HEK293 (cell line): ENCODE data around the gene JPH3.

ENCODE experiments used
- CTCF ChIA-PET: fragments of 350-600 bp; formaldehyde crosslinking; extraction: SDS; loops from one replicate; lab custom pipeline; 2021; ENCODE audit warnings: antibody characterized with exemption; lab: Yijun Ruan, JAX
- POLR2A ChIA-PET: fragments of 300-600 bp; formaldehyde crosslinking; extraction: SDS; loops from one replicate; lab custom pipeline; 2020; ENCODE audit warnings: antibody characterized with exemption, inconsistent platforms; lab: Yijun Ruan, JAX
- H3K27ac ChIP-seq: fragments of 200-500 bp; sonication (Bioruptor generic); 2 replicates; pipeline ENCODE4 v1.5.1; 2014; ENCODE audit warnings: low read depth, low read length, control low read depth, inconsistent platforms; ENCODE audit errors: extremely low read depth
- H3K36me3 ChIP-seq, 2 experiments: fragments of 200-500 bp in 1 of 2; sonication (Bioruptor generic) in 1 of 2; 1 replicate in 1 of 2; 2 replicates in 1 of 2; pipeline ENCODE4 v1.5.1; 2014 to 2017; ENCODE audit warnings: inconsistent platforms in 2 of 2, low read length in 2 of 2; ENCODE audit not compliant: control insufficient read depth in 2 of 2, insufficient read depth in 1 of 2
- H3K4me1 ChIP-seq: fragments of 200-500 bp; sonication (Bioruptor generic); 2 replicates; pipeline ENCODE4 v1.5.1; 2014; ENCODE audit warnings: mild to moderate bottlenecking, low read length, inconsistent platforms; ENCODE audit not compliant: control insufficient read depth, insufficient read depth
- H3K4me3 ChIP-seq: 2 replicates; pipeline ENCODE4 v1.5.1; 2011; ENCODE audit warnings: low read depth, mild to moderate bottlenecking, control low read depth, low read length, moderate library complexity
- H3K9me3 ChIP-seq: fragments of 200-500 bp; sonication (Bioruptor generic); 2 replicates; pipeline ENCODE4 v1.5.1; 2014; ENCODE audit warnings: low read depth, low read length, inconsistent platforms; ENCODE audit not compliant: control insufficient read depth, insufficient read depth
- EGR2 ChIP-seq: fragments of 450-650 bp; formaldehyde crosslinking; IDR thresholded peaks from 2 replicates; pipeline ENCODE4 v1.5.1; 2016; ENCODE audit warnings: low read depth, missing biosample characterization, missing genetic modification characterization
- GLIS1 ChIP-seq: fragments of 450-650 bp; formaldehyde crosslinking; IDR thresholded peaks from 2 replicates; pipeline ENCODE4 v1.5.1; 2016; ENCODE audit warnings: missing biosample characterization, missing genetic modification characterization
- GLIS2 ChIP-seq: fragments of 450-650 bp; formaldehyde crosslinking; IDR thresholded peaks from 2 replicates; pipeline ENCODE4 v1.5.1; 2016; ENCODE audit warnings: missing biosample characterization, missing genetic modification characterization
- KLF1 ChIP-seq: fragments of 450-650 bp; formaldehyde crosslinking; IDR thresholded peaks from 2 replicates; pipeline ENCODE4 v1.5.1; 2016; ENCODE audit warnings: missing biosample characterization, missing genetic modification characterization
- OSR2 ChIP-seq: fragments of 450-650 bp; formaldehyde crosslinking; IDR thresholded peaks from 2 replicates; pipeline ENCODE4 v1.5.1; 2016; ENCODE audit warnings: missing biosample characterization, missing genetic modification characterization
- PATZ1 ChIP-seq: fragments of 450-650 bp; formaldehyde crosslinking; IDR thresholded peaks from 2 replicates; pipeline ENCODE4 v1.5.1; 2016; ENCODE audit warnings: missing biosample characterization, missing genetic modification characterization
- PRDM2 ChIP-seq: fragments of 450-650 bp; formaldehyde crosslinking; IDR thresholded peaks from 2 replicates; pipeline ENCODE4 v1.5.1; 2016; ENCODE audit warnings: missing biosample characterization, missing genetic modification characterization, borderline replicate concordance
- SETDB1 ChIP-seq: IDR thresholded peaks from one replicate; pipeline ENCODE4 v1.6.1; 2017; ENCODE audit warnings: mild to moderate bottlenecking, low read length, moderate library complexity, mixed read lengths; ENCODE audit not compliant: insufficient read length
- ZBTB8A ChIP-seq: fragments of 450-650 bp; formaldehyde crosslinking; IDR thresholded peaks from 2 replicates; pipeline ENCODE4 v1.5.1; 2016; ENCODE audit warnings: missing biosample characterization, missing genetic modification characterization
- ZFHX2 ChIP-seq: fragments of 450-650 bp; formaldehyde crosslinking; conservative IDR thresholded peaks from 2 replicates; pipeline ENCODE4 v1.5.1; 2016; ENCODE audit warnings: missing biosample characterization, missing genetic modification characterization
- ZFP3 ChIP-seq: fragments of 450-650 bp; formaldehyde crosslinking; IDR thresholded peaks from 2 replicates; pipeline ENCODE4 v1.5.1; 2016; ENCODE audit warnings: low read depth, missing biosample characterization, missing genetic modification characterization
- ZIC2 ChIP-seq: fragments of 450-650 bp; formaldehyde crosslinking; IDR thresholded peaks from 2 replicates; pipeline ENCODE4 v1.5.1; 2016; ENCODE audit warnings: missing biosample characterization, missing genetic modification characterization
- ZNF214 ChIP-seq: fragments of 450-650 bp; formaldehyde crosslinking; IDR thresholded peaks from 2 replicates; pipeline ENCODE4 v1.5.1; 2017; ENCODE audit warnings: missing biosample characterization, mild to moderate bottlenecking, missing genetic modification characterization, borderline replicate concordance
- ZNF292 ChIP-seq: fragments of 450-650 bp; formaldehyde crosslinking; IDR thresholded peaks from 2 replicates; pipeline ENCODE4 v1.5.1; 2016; ENCODE audit warnings: low read depth, missing biosample characterization, missing genetic modification characterization, borderline replicate concordance
- ZNF621 ChIP-seq: fragments of 450-650 bp; formaldehyde crosslinking; IDR thresholded peaks from 2 replicates; pipeline ENCODE4 v1.5.1; 2017; ENCODE audit warnings: missing biosample characterization, missing genetic modification characterization
- ZNF629 ChIP-seq: fragments of 450-650 bp; formaldehyde crosslinking; IDR thresholded peaks from 2 replicates; pipeline ENCODE4 v1.5.1; 2017; ENCODE audit warnings: missing biosample characterization, missing genetic modification characterization
- ZNF639 ChIP-seq: fragments of 450-650 bp; formaldehyde crosslinking; IDR thresholded peaks from 2 replicates; pipeline ENCODE4 v1.5.1; 2016; ENCODE audit warnings: missing biosample characterization, missing genetic modification characterization
- ZNF660 ChIP-seq: fragments of 450-650 bp; IDR thresholded peaks from 2 replicates; pipeline ENCODE4 v1.5.1; 2018; ENCODE audit warnings: missing biosample characterization, mild to moderate bottlenecking, missing genetic modification characterization

JPH3 gene

GRCh38 chr16:87705771-87706277 lies 103.5 kb downstream of the JPH3 start:
- no peak overlapping the region for H3K27ac ChIP-seq
- TF ChIP-seq ZNF214 (tag by site-specific recombination) (no peak), OSR2 (tag by site-specific recombination) (no peak), SETDB1 (no peak), ZNF292 (tag by site-specific recombination) (no peak)
- TF ChIP-seq, all 188 proteins: peak for 0
- Histone ChIP-seq H3K4me3 (no peak overlapping the region), H3K36me3 (peaks cover 0 to 76% of the 10 kb centered on the region in 2 experiments; a peak in 2 of 3 replicates), H3K9me3 (no peaks in the 10 kb centered on the region), H3K4me1 (no peaks in the 10 kb centered on the region)
- POLR2A ChIA-PET, result no interaction called here
- CTCF ChIA-PET, result interaction anchor here (0.5 kb wide), 1 partner anchor 18 kb away, joined by 3 read pairs; no protein-coding TSS in a partner anchor

- CTCF ChIA-PET, result interaction anchor here (0.5 kb wide), 1 partner anchor 18 kb away, joined by 3 read pairs; no protein-coding TSS in a partner anchor
- TF ChIP-seq PRDM2 (tag by site-specific recombination) (no peak), PATZ1 (tag by site-specific recombination) (0 out of 2 replicates have a peak, but pooled peaks have one; percentile 30), GLIS2 (tag by site-specific recombination) (0 out of 2 replicates have a peak, but pooled peaks have one; percentile 29), ZNF639 (tag by site-specific recombination) (no peak), ZBTB8A (tag by site-specific recombination) (no peak), ZNF621 (tag by site-specific recombination) (no peak), GLIS1 (peak; percentile 32; the same call in 1 of the 2 replicates), ZFHX2 (tag by site-specific recombination) (0 out of 2 replicates have a peak, but pooled peaks have one; percentile 23), KLF1 (tag by site-specific recombination) (peak; percentile 64), ZFP3 (tag by site-specific recombination) (no peak), EGR2 (peak; percentile 60), ZNF660 (tag by site-specific recombination) (no peak), ZIC2 (tag by site-specific recombination) (peak; percentile 71), ZNF629 (tag by site-specific recombination) (no peak)
- POLR2A ChIA-PET, result no interaction called here
- Histone ChIP-seq H3K27ac (no peak overlapping the region), H3K9me3 (no peaks in the 10 kb centered on the region), H3K4me1 (no peaks in the 10 kb centered on the region), H3K4me3 (no peak overlapping the region), H3K36me3 (peaks cover 0 to 74% of the 10 kb centered on the region in 2 experiments; a peak in 2 of 3 replicates)
Observed at GRCh38 chr16:87706278-87707000, 104.1 kb downstream of the JPH3 start.
